Stimulated activated CD8-positive, alpha-beta memory T cell treated with anti-CD3 and anti-CD28 coated beads, Interleukin-15, amount 100 ng/mL, for 4 hours (primary cell): ENCODE measurements around the gene NANOS3.
"Not testable (repeated sequence)": the region's sequence is repeated elsewhere in the genome, so short reads cannot be mapped to it uniquely, and the experiment has no call there.

Experiments
- DNase-seq, 2 donors: peaks; one replicate each; pipeline ENCODE4 v3.0.0-alpha.2; 2020; ENCODE audit warnings: low read depth in 2 of 2

NANOS3 gene

DNA sequence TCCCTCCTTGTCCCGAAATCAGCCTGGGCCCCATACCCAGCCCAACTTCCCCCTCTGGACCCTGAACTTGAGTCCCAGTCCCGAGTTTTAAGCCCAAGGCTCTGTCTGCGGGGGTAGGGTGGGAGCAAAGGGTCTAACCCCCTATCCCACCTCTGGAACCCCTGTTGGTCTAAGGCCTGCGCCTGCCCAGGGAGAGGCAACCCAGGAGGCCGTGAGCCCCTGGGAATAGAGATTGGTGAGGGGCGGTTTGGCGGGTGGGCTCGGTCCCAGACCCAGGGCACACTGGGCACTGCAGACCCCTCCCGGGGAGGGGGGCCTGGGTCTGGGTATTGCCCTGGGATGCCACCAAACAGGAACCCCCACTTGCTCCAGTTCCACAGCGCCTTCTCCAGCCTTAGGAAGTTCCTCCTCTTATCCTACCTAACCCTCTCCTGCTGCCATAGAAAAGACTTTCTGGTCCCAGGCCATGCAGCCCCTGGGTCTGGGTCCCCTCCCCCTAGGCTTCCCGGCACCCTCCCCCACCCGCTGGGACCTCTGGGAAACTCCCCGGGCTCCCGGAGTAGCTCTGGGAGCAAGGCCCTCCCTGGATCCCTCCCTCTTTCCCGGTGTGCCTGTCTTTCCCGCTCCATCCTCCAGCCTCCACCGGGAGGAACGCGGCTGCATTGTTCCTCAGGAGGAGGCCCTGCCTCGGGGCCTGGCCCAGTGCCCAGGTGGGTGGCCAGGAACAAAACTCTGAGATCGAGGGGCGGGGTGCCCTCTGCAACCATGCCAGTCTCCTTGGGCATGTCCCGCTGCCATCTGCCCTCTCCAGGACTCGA is 33.6 kb upstream of the NANOS3 start:
- no peak for DNase-seq

DNA sequence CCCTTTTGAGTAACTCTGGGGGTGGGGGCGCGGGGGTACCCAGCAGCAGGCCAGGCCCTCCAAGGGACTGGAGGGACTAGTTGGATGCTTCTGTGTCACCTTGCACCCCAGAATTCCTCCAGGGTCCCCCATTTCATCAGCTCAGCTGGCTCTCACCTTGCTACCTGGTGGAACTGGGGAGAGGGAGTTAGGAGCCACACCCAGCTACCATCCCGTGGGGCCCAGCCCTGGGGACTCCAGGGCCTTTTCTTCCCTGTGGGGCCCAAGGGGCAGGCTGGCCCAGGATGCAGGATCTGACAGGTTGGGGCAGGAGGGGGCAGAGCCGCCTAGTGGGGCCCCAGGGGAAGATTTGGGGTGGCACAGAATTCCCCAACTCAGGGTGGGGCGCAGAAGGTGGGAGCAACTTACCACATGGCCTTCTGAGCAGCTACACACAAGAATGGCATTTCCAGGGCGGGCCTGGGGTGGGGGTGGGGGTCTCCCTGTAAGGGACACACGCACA is 32.8 kb upstream of the NANOS3 start:
- DNase-seq: no peak

DNA sequence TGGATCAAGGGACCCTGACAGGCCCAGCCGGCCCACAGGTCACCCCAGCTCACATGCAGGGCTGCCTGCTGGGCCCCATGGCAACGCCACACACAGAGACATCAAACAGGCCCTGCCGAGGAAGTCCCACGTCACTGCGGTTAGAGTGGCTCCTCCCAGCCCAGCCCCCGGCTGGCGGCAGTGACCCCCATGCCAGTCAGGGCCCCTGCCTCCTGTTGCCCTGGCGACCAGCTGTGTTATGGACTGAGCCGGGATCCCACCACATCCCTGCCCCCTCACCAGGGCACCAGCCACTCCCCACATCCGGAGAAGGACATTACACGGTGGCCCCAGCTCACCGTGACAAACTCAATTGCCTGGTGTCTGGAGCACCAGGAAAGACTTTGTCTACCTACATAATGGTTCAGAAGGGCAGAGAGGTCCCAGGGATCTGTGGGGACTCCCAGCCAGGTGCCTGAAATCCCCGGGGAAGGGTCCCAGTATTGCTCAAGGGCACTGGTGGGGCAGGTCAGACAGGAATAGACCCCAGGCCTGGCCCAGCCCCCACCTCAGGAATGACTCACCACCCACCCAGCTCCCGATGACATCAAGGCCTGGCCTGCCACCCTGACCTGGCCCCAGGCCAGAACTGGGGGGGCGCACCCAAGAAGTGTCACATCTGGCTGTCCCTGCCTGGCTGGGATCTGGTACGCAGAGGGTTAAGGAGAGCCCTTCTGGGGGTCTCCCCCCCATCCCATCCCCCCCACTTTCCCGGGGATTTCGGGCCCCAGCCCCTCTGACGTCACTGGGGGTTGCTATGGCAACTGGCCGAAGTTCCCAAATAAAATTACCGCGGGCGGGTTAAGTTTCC is 30.2 kb upstream of the NANOS3 start:
- DNase-seq: peak; percentile 91

DNA sequence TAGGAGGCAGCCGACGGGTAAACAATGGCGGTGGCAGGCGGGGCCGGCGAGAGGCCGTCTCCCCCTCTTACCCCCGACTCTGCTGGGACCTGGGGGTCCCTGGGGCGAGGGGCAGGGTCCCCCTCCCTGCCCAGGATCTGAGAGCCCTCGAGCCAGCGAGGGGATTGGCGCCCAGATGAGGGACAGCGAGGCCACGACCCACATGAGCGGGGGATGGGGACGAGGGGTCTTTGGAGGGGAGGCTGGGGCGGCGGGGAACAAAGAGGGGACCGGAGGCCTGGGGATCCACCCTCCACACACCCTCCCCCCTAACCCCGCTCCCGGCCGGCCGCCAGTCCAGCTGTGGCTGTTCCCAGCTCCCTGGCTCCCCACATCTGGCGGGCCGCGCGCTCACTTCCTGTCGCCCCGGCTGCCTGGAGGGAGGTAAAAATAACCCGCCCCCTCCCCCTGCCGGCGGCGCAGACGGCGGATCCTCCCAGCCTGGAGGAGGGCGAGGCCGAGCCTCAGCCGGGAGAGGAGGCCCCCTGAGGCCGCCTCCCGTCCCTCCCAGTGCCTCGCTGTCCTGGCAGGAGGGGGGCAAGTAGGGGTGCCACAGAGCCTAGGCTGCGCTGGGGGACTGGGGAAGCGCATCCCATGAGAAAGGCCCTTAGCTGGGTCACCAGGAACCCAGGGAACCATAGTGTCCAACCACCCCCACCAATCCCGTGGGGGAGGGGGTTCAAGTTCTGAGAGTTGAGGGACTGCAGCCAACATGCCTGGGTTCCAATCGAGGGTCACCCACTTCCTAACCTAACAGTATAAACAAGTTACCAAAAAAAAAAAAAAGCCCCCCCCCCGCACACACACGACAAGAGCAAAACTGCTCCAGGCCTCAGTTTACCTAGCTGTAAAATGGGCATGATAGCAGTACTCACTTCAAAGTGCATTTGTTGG is 29.3 kb upstream of the NANOS3 start:
- DNase-seq: peak; percentile 57 to 69

DNA sequence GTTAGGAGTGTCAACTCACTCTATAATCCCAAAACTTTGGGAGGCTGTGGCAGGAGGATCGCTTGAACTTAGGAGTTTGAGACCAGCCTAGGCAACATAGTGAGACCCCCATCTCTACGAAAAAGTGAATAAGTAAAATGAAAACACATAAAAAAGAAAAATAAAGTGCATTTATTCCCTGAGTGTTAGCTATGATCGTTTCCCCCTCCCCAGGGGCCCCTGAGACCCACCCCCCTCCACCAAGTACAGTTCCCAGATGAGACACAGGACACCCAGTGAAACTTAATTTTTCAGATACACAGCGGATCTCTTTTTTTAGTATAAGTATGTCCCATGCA is 28.6 kb upstream of the NANOS3 start:
- DNase-seq: no peak

DNA sequence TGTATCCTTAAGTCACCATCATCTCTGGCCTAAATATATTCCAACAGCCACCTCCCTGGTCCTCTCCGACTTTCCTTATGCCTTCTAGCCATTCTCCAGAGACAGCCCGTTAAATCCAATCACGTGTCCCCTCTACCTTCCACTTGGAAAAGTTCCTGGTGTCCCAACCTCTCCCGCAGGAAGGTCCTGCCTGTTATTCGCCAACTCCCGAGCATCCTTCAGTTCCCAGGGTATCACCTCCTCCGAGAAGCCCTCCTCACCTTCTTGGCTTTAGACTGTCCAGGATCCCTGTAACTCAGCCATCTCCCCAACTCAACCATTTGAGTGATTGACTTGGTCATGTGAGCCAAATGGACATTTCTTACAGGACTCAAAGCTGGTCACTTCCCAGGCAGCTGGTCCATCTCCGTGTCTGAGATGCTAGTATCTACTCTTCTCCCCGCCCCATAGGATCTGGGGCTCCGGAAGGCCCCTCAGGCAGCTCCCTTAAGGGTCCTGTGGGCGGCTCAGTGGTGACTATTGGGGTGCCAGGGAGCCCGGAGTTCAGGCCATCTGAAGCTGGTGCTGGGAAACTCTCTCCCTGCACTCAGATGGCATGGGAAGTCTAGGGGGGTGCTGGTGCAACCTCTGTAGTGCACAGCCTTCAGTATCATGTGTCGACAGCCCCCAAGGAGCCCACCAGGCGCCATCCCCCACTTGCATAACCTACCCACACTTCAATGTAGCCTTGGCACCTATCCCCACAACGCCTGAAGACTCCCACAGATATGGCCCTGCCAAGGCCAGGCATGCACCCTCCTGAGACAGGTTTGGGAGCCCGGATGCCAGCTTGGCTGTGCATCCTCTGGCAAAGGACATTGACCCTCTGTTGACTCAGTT is 27.9 kb upstream of the NANOS3 start:
- DNase-seq: no peak

DNA sequence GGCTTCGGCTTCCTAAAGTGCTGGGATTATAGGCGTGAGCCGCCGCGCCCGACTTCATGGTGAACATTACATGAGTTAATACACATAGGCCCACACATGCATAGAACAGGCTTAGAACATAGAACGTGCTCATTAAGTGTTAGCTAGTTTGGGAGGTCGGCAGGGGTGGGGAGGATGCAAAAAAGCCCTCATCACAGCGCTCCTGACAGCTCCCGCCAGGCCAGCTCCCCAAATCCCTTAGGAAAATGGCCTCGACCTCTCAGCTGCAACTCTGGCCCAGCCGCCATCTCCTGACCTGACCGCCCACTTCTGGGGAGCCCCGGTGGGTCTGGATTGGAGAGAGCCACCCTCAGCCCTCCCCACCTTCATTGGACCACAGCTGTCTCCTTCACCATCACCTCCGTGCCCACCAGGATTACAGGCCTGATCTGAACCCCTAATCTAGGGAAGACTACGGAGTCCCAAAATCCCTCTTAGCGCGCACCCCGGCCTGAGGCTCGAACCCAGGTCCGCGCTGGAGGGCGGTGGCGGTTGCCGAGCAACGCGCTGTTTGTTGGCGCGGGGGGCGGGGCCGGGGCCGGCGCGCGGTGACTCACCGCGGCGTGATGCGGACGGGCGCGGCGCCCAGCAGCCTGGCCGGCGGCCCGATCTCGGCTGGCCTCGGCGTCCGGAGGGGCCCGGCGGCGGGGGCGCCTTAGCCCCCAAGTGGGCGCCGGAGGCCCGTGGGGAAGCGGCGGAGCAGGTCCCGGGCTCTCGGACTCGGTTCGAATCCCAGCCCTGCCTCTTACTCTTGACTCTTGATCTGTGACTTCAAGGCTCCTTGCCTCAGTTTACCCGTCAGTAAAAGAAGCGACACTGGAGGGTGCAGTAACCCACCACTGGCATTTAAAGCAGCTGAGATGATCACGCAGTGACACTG is 26.7 kb upstream of the NANOS3 start:
- no peak for DNase-seq

DNA sequence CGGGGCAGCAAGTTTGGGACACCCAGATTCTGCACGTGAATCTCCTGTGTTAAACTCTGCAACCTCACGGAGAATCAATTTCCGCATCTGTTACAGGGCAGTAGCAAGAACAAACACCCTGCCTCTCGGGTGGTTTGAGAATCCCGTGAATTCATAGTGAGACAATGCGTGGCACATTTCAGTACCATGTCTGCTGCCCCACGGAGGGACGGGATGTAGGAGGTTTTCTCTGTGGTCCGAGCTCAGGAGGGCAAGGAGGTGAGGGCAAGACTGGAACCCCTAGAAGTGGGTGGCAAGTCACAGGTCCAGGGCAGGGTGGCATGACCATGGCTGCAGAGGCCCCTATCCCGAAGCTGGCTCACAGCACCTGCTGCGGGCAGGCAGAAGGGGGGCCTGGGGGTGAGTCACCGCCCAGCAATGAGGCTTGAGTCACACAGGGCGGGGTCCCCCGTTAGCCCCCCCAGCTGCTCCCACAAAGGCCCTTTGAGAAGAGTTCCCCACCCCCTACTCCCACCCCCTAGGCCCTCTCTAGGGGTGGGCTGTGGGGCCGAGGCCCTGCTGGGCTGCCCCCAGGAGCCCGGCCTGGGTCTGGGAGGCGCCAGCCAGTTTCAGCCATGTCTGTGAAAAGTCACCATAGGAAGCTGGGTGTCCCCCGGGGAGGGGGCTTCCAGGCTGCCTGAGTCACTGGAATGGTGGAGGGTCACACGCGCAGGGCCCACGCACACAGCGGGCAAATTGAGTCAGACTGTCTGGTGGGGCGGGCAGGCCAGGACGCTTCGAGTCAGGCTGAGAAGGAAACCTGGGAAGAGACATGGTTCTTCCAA is 25.8 kb upstream of the NANOS3 start:
- DNase-seq: peak; percentile 57 to 67

DNA sequence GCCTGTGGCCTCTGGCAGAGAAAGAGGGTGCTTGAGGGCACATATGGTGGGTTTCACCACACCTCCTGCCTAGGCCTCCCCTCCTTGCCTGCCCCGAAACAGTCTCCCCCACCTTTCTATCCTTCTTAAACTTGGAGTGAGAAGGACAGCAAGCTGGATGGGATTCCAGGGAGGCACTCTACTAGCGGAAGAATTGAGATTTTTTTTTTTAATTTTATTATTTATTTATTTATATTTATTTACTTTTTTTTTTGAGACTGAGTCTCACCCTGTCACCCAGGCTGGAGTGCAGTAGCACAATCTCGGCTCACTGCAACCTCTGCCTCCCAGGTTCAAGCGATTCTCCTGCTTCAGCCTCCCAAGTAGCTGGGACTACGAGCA is 25.2 kb upstream of the NANOS3 start:
- not testable (repeated sequence) for DNase-seq

DNA sequence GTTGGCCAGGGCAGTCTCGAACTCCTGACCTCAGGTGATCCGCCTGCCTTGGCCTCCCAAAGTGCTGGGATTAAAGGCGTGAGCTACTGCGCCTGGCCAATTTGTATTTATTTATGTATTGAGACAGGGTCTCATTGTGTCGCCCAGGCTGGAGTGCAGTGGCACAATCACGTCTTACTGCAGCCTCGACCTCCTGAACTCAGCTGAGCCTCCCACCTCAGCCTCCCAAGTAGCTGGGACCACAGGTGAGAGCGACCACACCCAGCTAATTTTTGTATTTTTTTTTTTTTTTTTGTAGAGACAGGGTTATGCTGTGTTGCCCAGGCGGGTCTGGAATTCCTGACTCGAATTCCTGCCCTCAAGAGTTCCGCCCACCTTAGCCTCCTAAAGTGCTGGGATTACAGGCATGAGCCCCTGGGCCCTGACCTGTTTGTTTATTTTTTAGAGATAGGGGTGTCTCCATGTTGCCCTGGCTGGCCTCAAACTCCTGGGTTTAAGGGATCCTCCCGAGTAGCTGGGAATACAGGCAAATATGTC is 24.7 kb upstream of the NANOS3 start:
- not testable (repeated sequence) for DNase-seq

DNA sequence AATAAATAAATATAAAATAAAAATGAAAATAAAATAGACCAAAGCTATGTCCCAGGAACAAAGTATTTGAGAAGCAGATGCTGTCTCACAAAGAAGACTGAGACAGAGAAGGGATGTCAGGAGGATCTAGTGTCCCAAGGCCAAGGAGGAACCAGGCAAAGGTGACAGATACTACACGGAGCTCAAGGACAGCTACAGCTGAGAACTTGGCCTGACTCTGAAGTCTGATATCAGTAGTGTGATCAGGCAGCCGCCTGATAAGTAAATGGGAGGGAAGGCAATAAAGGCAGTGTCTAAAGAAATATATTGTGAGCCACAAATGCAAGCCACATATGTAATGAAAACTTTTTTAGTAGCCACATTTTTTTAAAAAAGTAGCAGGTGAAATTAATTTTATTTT is 20.4 kb upstream of the NANOS3 start:
- no peak for DNase-seq

DNA sequence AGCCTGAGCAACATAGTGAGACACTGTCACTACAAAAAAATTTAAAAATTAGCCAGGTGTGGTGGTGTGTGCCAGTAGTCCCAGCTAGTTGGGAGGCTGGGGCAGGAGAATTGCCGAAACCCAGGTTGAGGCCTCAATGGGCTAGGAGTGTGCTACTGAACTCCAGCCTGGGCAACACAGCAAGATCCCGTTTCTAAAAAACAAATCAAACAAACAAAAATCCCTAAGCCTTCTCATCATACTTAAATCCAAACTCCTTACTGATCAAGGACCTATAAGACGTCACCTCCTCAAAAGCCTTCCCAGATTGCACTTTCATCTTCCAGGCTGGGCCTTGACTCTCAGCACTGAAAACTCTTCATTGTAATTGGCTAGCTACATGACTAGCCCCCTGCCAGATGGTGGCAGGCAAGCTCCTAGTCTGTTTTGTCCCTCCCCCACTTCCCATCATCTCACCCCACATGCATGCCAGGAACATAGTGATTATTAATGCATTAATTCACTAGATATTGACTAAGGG is 17.5 kb upstream of the NANOS3 start:
- no peak for DNase-seq

DNA sequence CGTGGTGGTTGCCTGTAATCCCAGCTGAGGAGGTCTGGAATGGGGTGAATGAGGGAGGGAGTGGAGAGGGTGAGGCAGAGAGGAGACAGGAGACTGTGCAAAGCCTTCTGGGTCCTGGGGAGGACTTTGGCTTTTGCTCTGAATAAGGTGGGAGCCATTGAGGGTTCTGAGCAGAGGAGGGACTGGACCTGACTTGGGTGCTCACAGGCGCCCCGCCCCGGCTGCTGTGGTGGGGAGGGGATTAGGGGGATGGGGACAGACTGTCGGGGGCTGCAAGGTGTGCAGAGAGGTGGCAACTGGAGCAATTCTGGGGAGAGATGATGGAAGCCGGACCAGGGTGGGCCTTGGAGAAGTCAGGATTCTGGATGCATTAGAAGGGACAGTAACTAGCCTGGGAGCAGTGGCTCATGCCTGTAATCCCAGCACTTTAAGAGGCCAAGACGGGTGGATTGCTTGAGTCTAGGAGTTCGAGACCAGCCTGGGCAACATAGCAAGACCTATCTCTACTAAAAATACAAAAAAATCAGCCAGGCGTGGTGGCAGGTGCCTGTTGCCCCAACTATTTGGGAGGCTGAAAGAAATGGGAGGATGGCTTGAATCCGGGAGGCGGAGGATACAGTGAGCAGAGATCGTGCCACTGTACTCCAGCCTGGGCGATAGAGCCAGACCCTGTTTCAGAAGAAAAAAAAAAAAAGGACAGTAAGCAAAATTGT is 16.1 kb upstream of the NANOS3 start:
- DNase-seq: no peak

DNA sequence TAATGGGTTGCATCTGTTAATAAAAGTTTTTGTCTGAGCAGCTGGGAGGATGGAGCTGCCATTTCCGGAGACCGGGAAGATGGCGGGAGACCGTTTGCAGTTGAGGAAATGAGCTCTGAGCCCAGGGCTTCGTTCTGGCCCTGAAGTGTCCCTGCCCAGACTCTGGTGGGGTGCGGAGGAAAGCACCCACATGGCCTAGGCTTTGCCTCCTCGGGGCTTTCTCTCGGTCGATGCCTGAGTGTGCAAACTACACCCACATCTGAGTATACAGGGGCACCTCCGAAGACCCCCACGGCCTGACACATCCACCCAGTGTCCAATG is 15.6 kb upstream of the NANOS3 start:
- no peak for DNase-seq

DNA sequence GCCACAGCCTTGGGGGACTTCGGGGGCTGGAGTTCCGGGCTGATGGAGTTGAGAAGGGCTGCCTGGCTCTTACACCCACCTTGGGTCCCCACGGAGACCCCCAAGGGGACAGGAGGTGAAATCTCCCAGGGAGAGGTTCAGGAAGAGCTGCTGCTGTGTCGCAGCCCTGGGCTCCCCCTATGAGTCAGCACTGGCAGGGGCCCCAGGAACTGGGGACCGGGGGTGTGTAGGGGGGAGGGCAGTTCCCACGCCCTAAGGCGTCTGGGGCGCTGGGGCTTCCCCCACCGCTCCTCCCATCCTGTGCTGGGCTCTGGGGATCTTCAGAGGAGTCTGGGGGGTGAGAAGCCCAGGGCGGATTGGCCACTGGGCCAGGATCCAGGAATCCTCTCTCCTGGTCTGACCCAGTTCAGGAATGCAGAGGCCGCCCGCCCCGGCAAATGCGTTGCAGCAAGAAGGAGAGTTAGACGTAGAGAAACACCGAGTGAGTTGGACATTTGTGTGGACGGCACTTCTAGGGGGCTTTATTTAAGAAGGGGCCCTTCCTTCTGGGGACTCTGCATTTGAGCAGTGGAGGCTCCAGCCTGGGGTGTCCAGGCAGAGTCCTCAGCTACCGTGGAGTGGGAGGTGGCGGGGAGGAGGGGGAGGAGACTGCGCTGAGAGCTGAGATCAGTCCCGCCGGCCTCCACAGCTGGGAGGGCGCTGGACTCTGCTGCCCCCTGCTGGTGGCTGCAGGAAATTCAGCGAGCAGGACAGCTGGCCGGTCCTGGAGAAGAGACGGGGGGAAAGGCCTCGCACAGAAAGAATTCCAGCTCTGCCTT is 15.0 kb upstream of the NANOS3 start:
- peak; percentile 79 to 81 for DNase-seq

DNA sequence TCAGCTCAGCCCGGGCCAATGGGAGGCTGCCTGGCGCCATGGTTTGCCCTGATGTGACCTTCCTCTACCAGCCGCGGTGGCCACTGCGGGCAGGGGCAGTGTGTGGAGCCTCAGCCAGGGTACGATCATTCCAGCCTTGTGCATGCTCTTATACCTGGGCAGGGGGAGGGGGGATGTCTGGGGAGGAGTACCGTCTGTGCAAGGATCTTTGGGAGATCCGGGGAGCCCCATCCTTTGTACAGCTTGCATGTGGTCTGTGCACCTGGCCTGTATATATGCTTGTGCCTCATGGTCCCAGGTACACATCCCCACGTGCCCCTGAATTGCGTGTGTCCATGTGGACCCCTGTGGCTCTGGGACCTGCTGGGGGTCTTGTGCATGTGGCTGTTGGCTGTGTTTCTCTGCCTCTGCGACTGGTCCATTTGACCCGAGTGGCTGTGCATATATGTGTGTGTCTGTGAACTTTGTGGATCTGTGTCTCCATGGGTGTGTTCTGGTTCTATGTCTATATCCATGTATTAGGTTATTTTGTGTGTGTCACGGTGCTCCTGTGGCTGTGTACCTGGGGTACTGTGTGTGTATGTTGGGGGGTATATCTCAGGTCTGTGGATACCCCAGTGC is 12.8 kb upstream of the NANOS3 start:
- no peak for DNase-seq
